ENCODE results near the gene CTSK.
"Not testable (repeated sequence)": the region's sequence is repeated elsewhere in the genome, so short reads cannot be mapped to it uniquely, and the experiment has no call there.

The CTSK gene

GRCh38 chr1:150808121-150808520 lies at the start of gene CTSK:
Gene CTSK, minus strand, starts transcription at chr1:150808260. Its CDS starts 1,455 bp downstream, at chr1:150806805.
- no peak for DNase-seq (ENCODE audit: low spot score)

DNA sequence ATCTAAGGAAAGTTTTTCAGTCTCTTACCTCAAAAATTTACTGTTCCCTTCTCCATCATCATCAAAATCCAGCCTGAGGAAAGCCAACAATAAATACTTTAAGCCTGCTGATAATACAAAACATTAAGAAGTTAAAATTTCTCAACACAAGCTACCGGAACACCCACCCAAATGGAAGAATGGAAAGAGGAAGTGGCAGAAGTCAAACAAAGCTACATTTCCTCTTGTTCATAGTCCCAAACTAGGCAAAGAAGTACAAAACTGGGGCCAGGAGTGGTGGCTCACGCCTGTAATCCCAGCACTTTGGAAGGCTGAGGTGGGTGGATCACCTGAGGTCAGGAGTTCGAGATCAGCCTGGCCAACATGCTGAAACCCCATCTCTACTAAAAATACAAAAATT lies 44.7 kb upstream of the CTSK start:
- DNase-seq (ENCODE audit: low spot score): peak; percentile 23

DNA sequence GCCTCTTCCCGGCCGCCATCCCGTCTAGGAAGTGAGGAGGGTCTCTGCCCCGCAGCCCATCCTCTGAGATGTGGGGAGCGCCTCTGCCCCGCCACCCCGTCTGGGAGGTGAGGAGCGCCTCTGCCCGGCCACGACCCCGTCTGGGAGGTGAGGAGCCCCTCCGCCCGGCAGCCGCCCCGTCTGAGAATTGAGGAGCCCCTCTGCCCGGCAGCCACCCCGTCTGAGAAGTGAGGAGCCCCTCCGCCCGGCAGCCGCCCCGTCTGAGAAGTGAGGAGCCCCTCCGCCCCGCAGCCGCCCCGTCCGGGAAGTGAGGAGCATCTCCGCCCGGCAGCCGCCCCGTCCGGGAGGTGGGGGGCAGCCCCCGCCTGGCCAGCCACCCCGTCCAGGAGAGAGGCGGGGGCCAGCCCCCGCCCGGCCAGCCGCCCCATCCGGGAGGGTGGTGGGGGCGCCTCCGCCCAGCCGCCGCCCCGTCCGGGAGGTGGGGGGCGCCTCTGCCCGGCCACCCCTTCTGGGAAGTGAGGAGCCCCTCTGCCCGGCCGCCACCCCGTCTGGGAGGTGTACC lies 42.8 kb upstream of the CTSK start:
- DNase-seq (ENCODE audit: low spot score): not testable (repeated sequence)

DNA sequence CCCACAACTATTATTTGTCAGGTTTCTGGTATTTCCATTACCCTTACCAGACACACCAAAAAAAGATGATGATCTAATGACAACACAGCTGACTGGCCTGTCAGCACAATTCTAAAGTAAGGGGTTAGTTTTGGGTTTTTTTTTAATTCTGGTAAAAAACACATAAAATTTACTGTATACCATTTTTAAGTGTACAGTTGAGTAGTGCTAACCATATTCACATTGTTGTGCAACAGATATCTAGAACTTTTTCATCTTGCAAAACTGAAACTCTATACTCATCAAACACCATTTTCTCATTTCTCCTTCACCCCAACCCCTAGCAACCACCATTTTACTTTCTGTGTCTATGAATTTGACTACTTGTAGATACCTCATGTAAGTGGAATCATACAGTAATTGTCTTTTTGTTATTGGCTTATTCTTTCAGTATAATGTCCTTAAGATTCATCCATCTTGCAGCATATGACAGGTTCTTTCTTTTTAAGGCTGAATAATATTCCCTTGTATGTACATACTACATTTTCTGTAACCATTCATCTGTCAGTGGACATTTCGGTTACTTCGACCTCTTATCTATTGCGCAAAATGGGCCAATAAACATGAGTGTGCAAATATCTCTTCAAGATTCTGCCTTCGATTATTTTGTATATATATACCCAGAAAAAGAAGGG lies 38.5 kb upstream of the CTSK start:
- DNase-seq (ENCODE audit: low spot score): no peak

DNA sequence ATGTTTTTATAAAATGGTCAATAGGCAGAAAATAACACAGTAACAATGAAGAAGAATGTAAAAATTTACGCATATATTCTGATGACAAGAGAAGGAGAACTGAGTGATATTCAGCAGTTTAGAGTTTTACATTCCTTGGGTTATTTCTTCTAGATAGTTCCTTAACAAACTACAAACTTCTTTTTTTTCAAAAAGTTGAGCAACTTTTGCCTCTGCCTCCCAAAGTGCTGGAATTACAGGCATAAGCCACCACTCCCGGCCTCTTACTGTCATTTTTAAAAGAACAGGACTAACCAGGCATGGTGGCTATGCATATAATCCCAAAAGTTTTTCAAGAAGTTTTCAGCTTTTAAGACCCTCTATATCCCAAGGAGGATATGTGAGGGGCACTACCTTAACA lies 35.4 kb upstream of the CTSK start:
- DNase-seq (ENCODE audit: low spot score): no peak

GRCh38 chr1:150842964-150843363 lies 34.9 kb upstream of the CTSK start:
- no peak for DNase-seq (ENCODE audit: low spot score)

GRCh38 chr1:150842343-150842742 lies 34.3 kb upstream of the CTSK start:
- DNase-seq (ENCODE audit: low spot score): no peak

- DNase-seq (ENCODE audit: low spot score): no peak
These were observed 33.6 kb upstream of the CTSK start for GRCh38 chr1:150841626-150842025.

- not testable (repeated sequence) for DNase-seq (ENCODE audit: low spot score)
These were observed 32.8 kb upstream of the CTSK start for GRCh38 chr1:150840850-150841249.

- DNase-seq (ENCODE audit: low spot score): no peak
These were observed 28.2 kb upstream of the CTSK start for GRCh38 chr1:150836129-150836773.

DNA sequence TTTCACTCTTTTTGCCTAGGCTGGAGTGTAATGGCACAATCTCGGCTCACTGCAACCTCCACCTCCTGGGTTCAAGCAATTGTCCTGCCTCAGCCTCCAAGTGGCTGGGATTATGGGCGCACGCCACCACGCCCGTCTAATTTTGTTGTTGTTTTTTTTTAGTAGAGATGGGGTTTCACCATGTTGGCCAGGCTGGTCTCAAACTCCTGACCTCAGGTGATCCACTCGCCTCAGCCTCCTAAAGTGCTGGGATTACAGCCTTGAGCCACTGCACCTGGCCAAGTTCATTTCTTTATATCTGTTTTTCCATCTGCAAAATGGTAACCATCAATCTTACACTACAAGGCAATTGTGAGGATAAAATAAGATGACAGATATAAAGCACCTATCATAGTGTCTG lies 25.9 kb upstream of the CTSK start:
- not testable (repeated sequence) for DNase-seq (ENCODE audit: low spot score)

- DNase-seq (ENCODE audit: low spot score): no peak
These were observed 24.5 kb upstream of the CTSK start for GRCh38 chr1:150832597-150832996.

DNA sequence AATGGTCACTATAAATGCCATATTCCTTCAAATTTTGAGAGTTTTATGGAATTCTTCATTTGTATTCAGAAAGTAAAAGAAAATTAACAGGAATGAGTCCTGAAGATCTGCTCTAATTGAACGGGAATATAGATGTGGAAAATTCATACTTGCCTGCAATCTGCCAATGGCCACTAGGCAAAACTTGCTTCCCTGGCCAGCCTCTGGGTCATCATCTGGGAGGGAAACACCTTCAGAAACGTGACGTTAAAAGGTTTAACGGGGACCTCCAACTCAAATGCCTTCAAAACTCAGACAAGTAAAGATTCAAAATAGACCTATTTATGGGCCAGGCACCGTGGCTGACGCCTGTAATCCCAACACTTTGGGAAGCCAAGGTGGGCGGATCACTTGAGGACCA lies 21.7 kb upstream of the CTSK start:
- DNase-seq (ENCODE audit: low spot score): no peak

DNA sequence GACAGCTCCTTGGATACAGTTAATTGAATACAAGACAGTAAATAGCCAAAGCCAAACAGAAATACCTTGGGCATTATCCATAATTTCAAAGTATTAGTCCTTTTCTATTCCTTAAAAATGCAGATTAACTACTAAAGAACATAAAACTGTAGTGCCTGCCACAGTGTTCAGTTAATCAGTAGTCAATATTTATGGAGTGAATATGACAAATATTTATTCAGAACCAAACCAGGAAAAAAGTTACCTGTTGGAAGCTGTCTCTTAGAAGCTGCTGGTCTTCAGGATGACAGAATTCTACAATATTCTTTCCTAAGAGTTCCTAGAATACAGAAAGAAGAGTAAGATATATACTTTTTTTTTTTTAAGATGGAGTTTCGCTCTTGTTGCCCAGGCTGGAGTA lies 18.2 kb upstream of the CTSK start:
- DNase-seq (ENCODE audit: low spot score): no peak

- no peak for DNase-seq (ENCODE audit: low spot score)
These were observed 12.9 kb upstream of the CTSK start for GRCh38 chr1:150820730-150821512.

DNA sequence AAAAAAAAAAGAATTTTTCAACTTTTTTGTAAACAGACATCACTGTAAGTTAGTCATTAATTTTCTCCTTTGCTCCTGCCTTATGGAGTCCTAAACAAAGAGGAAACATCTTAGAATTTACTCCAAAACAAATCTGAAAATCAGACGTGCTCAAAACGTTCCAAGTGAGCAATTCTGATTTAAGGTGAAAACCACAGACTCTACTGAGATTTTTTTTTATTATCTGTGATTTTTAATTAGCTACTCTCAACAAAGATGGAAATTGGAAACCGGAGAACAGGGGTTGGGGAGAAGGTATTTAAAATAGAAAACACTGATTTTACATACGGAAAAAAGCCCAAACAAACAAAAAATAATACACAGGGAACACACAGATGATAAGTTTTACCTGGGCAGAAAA lies 7.8 kb upstream of the CTSK start:
- DNase-seq (ENCODE audit: low spot score): no peak

DNA sequence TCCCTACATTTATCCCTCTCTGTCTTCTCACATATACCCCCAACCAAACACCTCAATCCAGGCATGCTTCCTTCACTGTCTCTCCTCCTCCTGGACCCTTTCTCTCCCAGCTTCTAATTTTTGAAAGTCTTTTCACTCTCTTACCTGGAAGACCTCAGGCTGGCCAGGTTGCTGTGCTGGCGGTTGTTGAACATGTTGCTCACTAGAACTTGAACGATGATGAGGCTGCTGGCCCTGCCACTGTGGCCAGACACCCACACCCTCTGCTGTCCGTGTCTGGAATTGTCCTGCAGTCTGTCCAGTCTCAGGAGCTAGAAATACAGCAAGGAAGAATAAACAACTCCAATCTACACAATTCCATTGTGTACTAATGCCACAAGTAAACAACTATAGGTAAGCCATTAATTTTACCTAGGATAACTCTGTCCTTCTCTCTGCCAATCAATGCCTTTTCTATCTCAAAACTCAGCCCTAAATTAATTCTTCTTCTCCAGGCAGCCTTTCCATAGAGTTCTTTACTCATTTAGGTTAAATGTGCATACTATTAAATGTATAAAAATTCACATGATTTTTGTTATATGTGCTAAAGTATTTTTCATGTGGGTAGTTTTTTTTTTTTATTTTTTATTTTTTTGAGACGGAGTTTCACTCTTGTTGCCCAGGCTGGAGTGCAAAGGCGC lies 5.1 kb upstream of the CTSK start:
- peak; percentile 28 for DNase-seq (ENCODE audit: low spot score)

DNA sequence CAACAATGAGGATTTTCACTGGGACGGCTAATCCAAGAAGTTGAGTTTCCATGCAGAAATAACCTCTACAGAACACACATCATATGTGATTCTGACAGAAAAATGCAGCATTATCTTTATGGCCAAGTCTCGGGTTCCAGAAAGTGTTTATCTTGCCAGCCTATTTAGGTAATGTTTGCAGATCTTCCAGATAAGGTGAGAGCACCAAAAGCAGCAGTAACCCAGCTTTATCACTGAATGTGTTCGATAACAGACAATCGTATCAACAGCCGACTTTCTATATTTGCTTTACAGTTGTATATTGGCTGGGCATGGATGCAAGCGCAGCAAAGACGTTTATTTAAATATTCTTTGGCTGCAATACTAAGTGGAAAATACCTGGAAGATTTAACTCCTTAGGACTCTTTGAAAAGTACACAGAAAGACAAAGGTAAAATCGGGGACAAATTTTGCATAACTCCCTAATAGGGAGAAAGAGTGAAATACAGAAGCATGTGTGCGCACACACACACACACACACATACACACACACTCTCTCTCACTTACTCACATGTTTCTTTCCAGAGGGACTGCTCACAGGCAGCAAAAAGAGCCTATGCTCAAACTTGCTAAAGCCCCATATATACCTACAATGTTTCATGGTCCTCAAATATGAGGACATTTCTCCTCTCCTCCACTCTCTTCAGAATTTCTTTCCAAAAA lies 3.0 kb upstream of the CTSK start:
- DNase-seq (ENCODE audit: low spot score): no peak

- DNase-seq (ENCODE audit: low spot score): no peak
These were observed 1.6 kb upstream of the CTSK start for GRCh38 chr1:150809651-150810050.

DNA sequence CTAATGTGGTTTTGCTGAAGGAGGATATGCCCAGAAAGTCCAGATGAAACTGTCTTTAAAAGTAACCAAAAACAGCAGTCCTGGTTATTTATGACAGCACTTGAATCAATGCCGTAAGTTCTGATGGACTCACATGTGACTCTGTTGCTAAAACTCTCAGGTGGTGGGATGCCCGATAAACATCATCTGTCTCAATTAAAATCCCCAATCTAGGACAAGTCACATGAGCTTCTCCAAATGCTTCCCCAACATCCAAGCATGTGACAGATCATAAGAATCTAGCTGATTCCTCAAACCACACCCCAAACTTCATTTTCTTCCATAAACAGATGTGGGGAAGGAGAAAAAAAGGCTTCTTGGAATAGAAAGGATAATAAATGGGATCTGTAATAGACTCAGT lies 786 bp upstream of the CTSK start:
- no peak for DNase-seq (ENCODE audit: low spot score)

DNA sequence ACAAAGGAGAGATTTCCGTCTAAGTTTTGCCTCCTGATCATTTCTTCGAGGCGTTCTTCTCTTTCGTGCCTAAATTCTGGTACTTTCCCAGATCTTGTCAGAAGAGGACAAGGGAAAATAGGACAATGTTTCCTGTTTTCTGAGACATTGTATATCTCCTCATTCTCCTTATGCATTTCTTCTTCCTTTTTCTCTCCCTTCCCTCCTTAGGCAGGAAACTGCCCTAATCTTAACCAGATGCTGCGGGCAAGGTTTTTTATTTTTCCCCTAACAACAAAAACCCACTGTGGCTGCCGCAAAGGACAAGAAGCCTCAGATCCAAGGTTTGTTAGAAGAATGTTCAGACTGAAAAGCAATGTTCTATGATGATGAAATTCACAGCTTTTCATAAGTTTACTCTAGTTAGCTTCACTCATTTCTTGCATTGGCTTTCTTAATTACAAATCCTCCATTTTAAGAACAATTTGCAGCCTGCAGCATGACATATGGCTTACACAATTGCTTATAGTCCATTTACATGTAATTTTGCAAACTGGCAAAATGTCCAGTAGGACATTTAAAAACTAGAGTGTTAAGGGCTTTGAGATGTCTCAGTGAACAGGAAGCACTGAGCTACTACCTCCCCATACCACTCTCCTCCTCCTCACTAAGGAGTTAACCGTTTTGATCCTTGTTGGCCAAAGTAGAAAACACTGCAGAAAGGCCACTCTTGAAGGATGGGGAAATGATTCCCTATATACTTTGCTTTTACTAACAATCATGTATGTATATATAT lies 624 bp downstream of the CTSK start:
- DNase-seq (ENCODE audit: low spot score): no peak

Measured in globus pallidus (tissue), 1 donor.